ENCODE results near the gene INHA. TPM values are rescaled to one million over a fixed set of nuclear protein-coding genes. Genes with fewer than 3 reads are reported as not detected.

Gene INHA
- total RNA-seq, 1 donor from 2014 or later, result not detected

DNA sequence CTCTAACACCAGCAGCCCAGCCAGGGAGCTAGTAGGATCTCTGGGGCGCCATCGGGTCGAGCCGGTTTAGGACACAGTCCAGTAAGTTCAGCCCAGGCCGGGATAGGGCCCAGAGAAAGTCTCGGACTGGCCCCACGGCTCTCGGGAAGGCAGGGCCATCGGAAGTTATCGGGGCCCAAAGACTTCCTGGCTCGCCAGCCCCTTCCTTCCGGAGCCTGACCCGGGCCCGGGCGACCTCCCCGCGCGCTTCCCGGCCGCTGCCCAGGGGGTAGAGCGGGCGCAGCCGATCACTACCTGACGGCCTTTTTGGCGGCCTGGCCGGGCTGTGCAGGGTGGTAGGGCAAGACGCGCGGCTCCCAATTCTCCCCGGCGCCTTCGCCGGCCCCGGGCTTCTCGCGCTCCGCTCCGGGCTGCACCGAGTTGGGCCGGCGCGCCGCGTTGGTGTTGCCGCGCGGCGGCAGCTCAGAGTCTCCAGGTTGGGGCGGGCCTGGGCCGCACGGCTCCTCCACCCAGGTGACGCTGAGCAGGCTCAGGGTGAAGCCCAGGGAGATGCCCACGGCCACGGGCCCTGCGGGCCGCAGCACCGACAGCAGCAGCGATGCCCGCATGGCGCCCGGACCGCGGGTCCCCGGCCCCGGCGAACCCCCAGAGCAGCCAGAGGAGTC, 29.0 kb upstream of the INHA start:
- intact Hi-C loops (cut with DNase I), result loop anchor here (1.0 to 10.0 kb wide), 8 partner anchors 42 to 268 kb away; partner anchors contain the start of genes DNAJB2, GMPPA and STK11IP
- no peak for DNase-seq (ENCODE audit: low spot score in 2 of 2)
- Histone ChIP-seq H3K27ac (peak overlapping the region; percentile 92 to 95), H3K9me3 (no peaks in the 10 kb centered on the region), H3K27me3 (no peaks in the 10 kb centered on the region), H3K4me1 (peaks cover 8 to 24% of the 10 kb centered on the region in 2 donors), H3K36me3 (peaks cover 26 to 36% of the 10 kb centered on the region in 2 donors), H3K4me3 (peak overlapping the region; percentile 87 to 90)
- TF ChIP-seq, protein P1, sequence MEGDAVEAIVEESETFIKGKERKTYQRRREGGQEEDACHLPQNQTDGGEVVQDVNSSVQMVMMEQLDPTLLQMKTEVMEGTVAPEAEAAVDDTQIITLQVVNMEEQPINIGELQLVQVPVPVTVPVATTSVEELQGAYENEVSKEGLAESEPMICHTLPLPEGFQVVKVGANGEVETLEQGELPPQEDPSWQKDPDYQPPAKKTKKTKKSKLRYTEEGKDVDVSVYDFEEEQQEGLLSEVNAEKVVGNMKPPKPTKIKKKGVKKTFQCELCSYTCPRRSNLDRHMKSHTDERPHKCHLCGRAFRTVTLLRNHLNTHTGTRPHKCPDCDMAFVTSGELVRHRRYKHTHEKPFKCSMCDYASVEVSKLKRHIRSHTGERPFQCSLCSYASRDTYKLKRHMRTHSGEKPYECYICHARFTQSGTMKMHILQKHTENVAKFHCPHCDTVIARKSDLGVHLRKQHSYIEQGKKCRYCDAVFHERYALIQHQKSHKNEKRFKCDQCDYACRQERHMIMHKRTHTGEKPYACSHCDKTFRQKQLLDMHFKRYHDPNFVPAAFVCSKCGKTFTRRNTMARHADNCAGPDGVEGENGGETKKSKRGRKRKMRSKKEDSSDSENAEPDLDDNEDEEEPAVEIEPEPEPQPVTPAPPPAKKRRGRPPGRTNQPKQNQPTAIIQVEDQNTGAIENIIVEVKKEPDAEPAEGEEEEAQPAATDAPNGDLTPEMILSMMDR (IDR thresholded peaks at IDR 0.05), result peak in 2 of 3 experiments; percentile 9 to 21

GRCh38 chr2:219543596-219544358, 28.3 kb upstream of the INHA start, which contains the start of the genes CHPF and TMEM198:
TSS of gene CHPF (minus strand) at chr2:219543809. CDS start at chr2:219543538, 271 bp downstream.
TSS of gene TMEM198 (plus strand) at chr2:219544028. CDS start at chr2:219544728, 700 bp downstream.
- intact Hi-C loops (cut with DNase I), result loop anchor here (1.0 to 10.0 kb wide), 8 partner anchors 9 to 269 kb away; partner anchors contain the start of genes DNAJB2, GMPPA and STK11IP
- Histone ChIP-seq H3K4me1 (peaks cover 8 to 24% of the 10 kb centered on the region in 2 donors), H3K27ac (peak within 1 kb of the TSS; percentile 92 to 95), H3K27me3 (no peaks in the 10 kb centered on the region), H3K4me3 (peak within 1 kb of the TSS; percentile 87 to 90), H3K9me3 (no peaks in the 10 kb centered on the region), H3K36me3 (peaks cover 26 to 29% of the 10 kb centered on the region in 2 donors)
- TF ChIP-seq, protein P1 (IDR thresholded peaks at IDR 0.05), result no peak
- peak; percentile 96 to 99 for DNase-seq (ENCODE audit: low spot score in 2 of 2)

DNA sequence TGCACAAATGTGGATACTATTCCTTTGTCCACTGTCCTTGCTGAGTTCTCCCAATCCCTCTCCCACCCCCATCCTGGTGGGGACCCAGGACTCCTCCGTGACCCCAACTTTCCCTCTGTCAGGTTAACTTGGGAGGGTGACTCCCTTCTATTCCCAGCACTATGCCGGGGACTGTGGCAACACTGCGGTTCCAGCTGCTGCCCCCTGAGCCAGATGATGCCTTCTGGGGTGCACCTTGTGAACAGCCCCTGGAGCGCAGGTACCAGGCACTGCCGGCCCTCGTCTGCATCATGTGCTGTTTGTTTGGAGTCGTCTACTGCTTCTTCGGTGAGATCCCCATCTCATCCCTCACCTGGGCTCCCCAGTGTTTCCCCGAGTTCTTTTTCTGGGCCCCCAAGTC, 27.5 kb upstream of the INHA start:
- Histone ChIP-seq H3K27ac (peak overlapping the region; percentile 92 to 95), H3K9me3 (no peaks in the 10 kb centered on the region), H3K36me3 (peaks cover 19 to 21% of the 10 kb centered on the region in 2 donors), H3K27me3 (no peaks in the 10 kb centered on the region), H3K4me3 (peak overlapping the region; percentile 87 to 90), H3K4me1 (peaks cover 8 to 24% of the 10 kb centered on the region in 2 donors)
- no peak for DNase-seq (ENCODE audit: low spot score in 2 of 2)
- intact Hi-C loops (cut with DNase I), result loop anchor here (1.0 to 10.0 kb wide), 2 partner anchors 8 to 270 kb away; partner anchors contain the start of gene DNAJB2
- TF ChIP-seq, protein P1 (IDR thresholded peaks at IDR 0.05), result no peak

- Histone ChIP-seq H3K36me3 (peaks cover 10 to 13% of the 10 kb centered on the region in 2 donors), H3K9me3 (no peaks in the 10 kb centered on the region), H3K4me3 (no peak overlapping the region), H3K27me3 (no peaks in the 10 kb centered on the region), H3K27ac (no peak overlapping the region), H3K4me1 (peaks cover 8 to 24% of the 10 kb centered on the region in 2 donors)
- TF ChIP-seq, protein P1 (IDR thresholded peaks at IDR 0.05), result no peak
- intact Hi-C loops (cut with DNase I), result loop anchor here (10.0 kb wide), 1 partner anchor 271 kb away; the partner anchor contains the start of gene DNAJB2
- DNase-seq (ENCODE audit: low spot score in 2 of 2), result no peak
Measured at GRCh38 chr2:219545295-219545942, 26.7 kb upstream of the INHA start.

- H3K4me3 ChIP-seq, result no peak overlapping the region
- no peaks in the 10 kb centered on the region for H3K27me3 ChIP-seq
- H3K27ac ChIP-seq, result no peak overlapping the region
- TF ChIP-seq, protein P1 (IDR thresholded peaks at IDR 0.05), result no peak
- no peaks in the 10 kb centered on the region for H3K9me3 ChIP-seq
- peaks cover 6 to 7% of the 10 kb centered on the region in 2 donors for H3K36me3 ChIP-seq
- intact Hi-C loops (cut with DNase I), result loop anchor here (10.0 kb wide), 1 partner anchor 271 kb away; the partner anchor contains the start of gene DNAJB2
- H3K4me1 ChIP-seq, result peaks cover 8 to 24% of the 10 kb centered on the region in 2 donors
- no peak for DNase-seq (ENCODE audit: low spot score in 2 of 2)
Measured at GRCh38 chr2:219545943-219546352, 26.2 kb upstream of the INHA start.

Measured in ascending aorta (tissue), 2 donors.